Superior temporal gyrus (tissue), 1 donor: ENCODE results near the gene PRAMEF10.
"Not testable (repeated sequence)": the region's sequence is repeated elsewhere in the genome, so short reads cannot be mapped to it uniquely, and the experiment has no call there.

Experiments
- DNase-seq: peaks from one replicate; pipeline ENCODE4 v3.0.0-alpha.2; 2016; ENCODE audit errors: extremely low spot score

The PRAMEF10 gene

GRCh38 chr1:12898170-12898569 lies at the start of gene PRAMEF10:
Gene PRAMEF10, minus strand, starts transcription at chr1:12898270. Its CDS starts 2,423 bp downstream, at chr1:12895847.
- not testable (repeated sequence) for DNase-seq

GRCh38 chr1:12947480-12947879 lies 49.4 kb upstream of the PRAMEF10 start, which contains the start of gene PRAMEF6:
Gene PRAMEF6, minus strand, starts transcription at chr1:12947580. Its CDS starts 5,062 bp downstream, at chr1:12942518.
- DNase-seq = not testable (repeated sequence)

- not testable (repeated sequence) for DNase-seq
Measured at GRCh38 chr1:12924368-12924767, 26.3 kb upstream of the PRAMEF10 start.

- DNase-seq = peak; percentile 0
Measured at GRCh38 chr1:12921749-12922148, 23.7 kb upstream of the PRAMEF10 start.

- not testable (repeated sequence) for DNase-seq
Measured at GRCh38 chr1:12916310-12916709, 18.2 kb upstream of the PRAMEF10 start, which contains the start of gene PRAMEF7. Gene PRAMEF7, plus strand, starts transcription at chr1:12916610. Its CDS starts 1,083 bp downstream, at chr1:12917693.

GRCh38 chr1:12903793-12904572 lies 5.9 kb upstream of the PRAMEF10 start:
- not testable (repeated sequence) for DNase-seq

- DNase-seq = not testable (repeated sequence)
Measured at GRCh38 chr1:12899186-12899585, 1.1 kb upstream of the PRAMEF10 start.

- DNase-seq = not testable (repeated sequence)
Measured at GRCh38 chr1:12886101-12886500, 12.0 kb downstream of the PRAMEF10 start, which contains the start of gene PRAMEF4. Gene PRAMEF4, minus strand, starts transcription at chr1:12886201. Its CDS starts 2,807 bp downstream, at chr1:12883394.

GRCh38 chr1:12878453-12878852 lies 19.6 kb downstream of the PRAMEF10 start:
- not testable (repeated sequence) for DNase-seq

- DNase-seq = not testable (repeated sequence)
Measured at GRCh38 chr1:12863131-12863880, 34.8 kb downstream of the PRAMEF10 start.

- DNase-seq = not testable (repeated sequence)
Measured at GRCh38 chr1:12856786-12857185, 41.3 kb downstream of the PRAMEF10 start, which contains the start of gene PRAMEF2. Gene PRAMEF2, plus strand, starts transcription at chr1:12857086. Its CDS starts 1,924 bp downstream, at chr1:12859010.

- no peak for DNase-seq
Measured at GRCh38 chr1:12851779-12852178, 46.3 kb downstream of the PRAMEF10 start.

- not testable (repeated sequence) for DNase-seq
Measured at GRCh38 chr1:12848620-12849019, 49.5 kb downstream of the PRAMEF10 start, which contains the start of gene HNRNPCL1. Gene HNRNPCL1, minus strand, starts transcription at chr1:12848720. Its CDS starts 431 bp downstream, at chr1:12848289.
